Activated naive CD8-positive, alpha-beta T cell treated with anti-CD3 and anti-CD28 coated beads, Interleukin-2, amount 50 U/mL, for 24 hours (primary cell): Measurements from ENCODE around the gene TEX2.

ENCODE experiments used
- ATAC-seq: fragments of 150-1000 bp; cut with Tn5 transposase; one replicate; pipeline ENCODE4 v1.10.0; 2021
- DNase-seq: peaks from one replicate; pipeline ENCODE4 v3.0.0; 2021
- H3K27ac Mint-ChIP-seq: one replicate; pipeline ENCODE4 v1.8.0; 2021; ENCODE audit warnings: mild to moderate bottlenecking, mixed read lengths
- H3K27me3 Mint-ChIP-seq: one replicate; pipeline ENCODE4 v1.8.0; 2021; ENCODE audit warnings: mixed read lengths
- H3K36me3 Mint-ChIP-seq: one replicate; pipeline ENCODE4 v1.8.0; 2021; ENCODE audit warnings: low read depth, mixed read lengths
- H3K4me1 Mint-ChIP-seq: one replicate; pipeline ENCODE4 v1.8.0; 2021; ENCODE audit warnings: mixed read lengths
- H3K4me3 Mint-ChIP-seq: one replicate; pipeline ENCODE4 v1.8.0; 2021; ENCODE audit warnings: mild to moderate bottlenecking, moderate library complexity, mixed read lengths
- H3K9me3 Mint-ChIP-seq: one replicate; pipeline ENCODE4 v1.8.0; 2021; ENCODE audit warnings: mixed read lengths

Gene TEX2

GRCh38 chr17:64277831-64278562, 14.9 kb upstream of the TEX2 start:
- no peaks in the 10 kb centered on the region for H3K9me3 Mint-ChIP-seq
- H3K4me1 Mint-ChIP-seq, result no peaks in the 10 kb centered on the region
- ATAC-seq (no peak), DNase-seq (no peak)
- no peaks in the 10 kb centered on the region for H3K27me3 Mint-ChIP-seq
- no peak overlapping the region for H3K4me3 Mint-ChIP-seq
- no peak overlapping the region for H3K27ac Mint-ChIP-seq
- no peaks in the 10 kb centered on the region for H3K36me3 Mint-ChIP-seq

- no peak overlapping the region for H3K27ac Mint-ChIP-seq
- DNase-seq (no peak), ATAC-seq (no peak)
- no peak overlapping the region for H3K4me3 Mint-ChIP-seq
- H3K4me1 Mint-ChIP-seq, result no peaks in the 10 kb centered on the region
- H3K36me3 Mint-ChIP-seq, result no peaks in the 10 kb centered on the region
- H3K9me3 Mint-ChIP-seq, result no peaks in the 10 kb centered on the region
- H3K27me3 Mint-ChIP-seq, result no peaks in the 10 kb centered on the region
Measured at GRCh38 chr17:64276961-64277505, 14.0 kb upstream of the TEX2 start.

- ATAC-seq (no peak), DNase-seq (no peak)
- Mint-ChIP-seq H3K9me3 (peaks cover 5% of the 10 kb centered on the region), H3K27ac (no peak overlapping the region), H3K4me3 (no peak overlapping the region), H3K4me1 (peaks cover 15% of the 10 kb centered on the region), H3K27me3 (no peaks in the 10 kb centered on the region), H3K36me3 (no peaks in the 10 kb centered on the region)
Measured at GRCh38 chr17:64275016-64275415, 12.0 kb upstream of the TEX2 start.

GRCh38 chr17:64273006-64273405, 9.9 kb upstream of the TEX2 start:
- Mint-ChIP-seq H3K9me3 (peaks cover 5% of the 10 kb centered on the region), H3K36me3 (no peaks in the 10 kb centered on the region), H3K27me3 (no peaks in the 10 kb centered on the region), H3K27ac (no peak overlapping the region), H3K4me1 (peaks cover 17% of the 10 kb centered on the region), H3K4me3 (no peak overlapping the region)
- ATAC-seq (no peak), DNase-seq (no peak)

GRCh38 chr17:64270885-64271284, 7.8 kb upstream of the TEX2 start:
- peak overlapping the region; percentile 5 for H3K27ac Mint-ChIP-seq
- DNase-seq (no peak), ATAC-seq (peak; percentile 52)
- no peaks in the 10 kb centered on the region for H3K27me3 Mint-ChIP-seq
- H3K9me3 Mint-ChIP-seq, result peaks cover 5% of the 10 kb centered on the region
- H3K36me3 Mint-ChIP-seq, result no peaks in the 10 kb centered on the region
- H3K4me1 Mint-ChIP-seq, result peaks cover 17% of the 10 kb centered on the region
- no peak overlapping the region for H3K4me3 Mint-ChIP-seq

GRCh38 chr17:64269687-64270649, 6.9 kb upstream of the TEX2 start:
- H3K27me3 Mint-ChIP-seq, result no peaks in the 10 kb centered on the region
- no peaks in the 10 kb centered on the region for H3K36me3 Mint-ChIP-seq
- no peak for DNase-seq
- H3K27ac Mint-ChIP-seq, result no peak overlapping the region
- no peak for ATAC-seq
- no peak overlapping the region for H3K4me3 Mint-ChIP-seq
- peaks cover 17% of the 10 kb centered on the region for H3K4me1 Mint-ChIP-seq
- H3K9me3 Mint-ChIP-seq, result peaks cover 5% of the 10 kb centered on the region

- Mint-ChIP-seq H3K4me3 (no peak overlapping the region), H3K36me3 (no peaks in the 10 kb centered on the region), H3K27ac (no peak overlapping the region), H3K9me3 (no peaks in the 10 kb centered on the region), H3K27me3 (no peaks in the 10 kb centered on the region), H3K4me1 (peaks cover 38% of the 10 kb centered on the region)
- DNase-seq (no peak), ATAC-seq (no peak)
Measured at GRCh38 chr17:64264891-64265290, 1.8 kb upstream of the TEX2 start.

GRCh38 chr17:64262198-64262999, 661 bp downstream of the TEX2 start:
- ATAC-seq, result peak; percentile 25
- Mint-ChIP-seq H3K36me3 (no peaks in the 10 kb centered on the region), H3K27ac (peak overlapping the region; percentile 67), H3K4me3 (peak overlapping the region; percentile 91), H3K9me3 (no peaks in the 10 kb centered on the region), H3K27me3 (no peaks in the 10 kb centered on the region), H3K4me1 (peaks cover 41% of the 10 kb centered on the region)
- peak; percentile 63 for DNase-seq

- Mint-ChIP-seq H3K4me3 (peak overlapping the region; percentile 91), H3K4me1 (peaks cover 42% of the 10 kb centered on the region), H3K27ac (peak overlapping the region; percentile 67), H3K9me3 (no peaks in the 10 kb centered on the region), H3K36me3 (no peaks in the 10 kb centered on the region), H3K27me3 (no peaks in the 10 kb centered on the region)
- DNase-seq, result no peak
- no peak for ATAC-seq
Measured at GRCh38 chr17:64261417-64262145, 1.5 kb downstream of the TEX2 start.

- peaks cover 42% of the 10 kb centered on the region for H3K4me1 Mint-ChIP-seq
Measured at GRCh38 chr17:64260886-64261285, 2.2 kb downstream of the TEX2 start.

GRCh38 chr17:64259922-64260321, 3.1 kb downstream of the TEX2 start:
- ATAC-seq (no peak), DNase-seq (no peak)
- Mint-ChIP-seq H3K27me3 (no peaks in the 10 kb centered on the region), H3K9me3 (no peaks in the 10 kb centered on the region), H3K4me1 (peaks cover 42% of the 10 kb centered on the region), H3K4me3 (no peak overlapping the region), H3K36me3 (no peaks in the 10 kb centered on the region), H3K27ac (no peak overlapping the region)

More at GRCh38 chr17:64260886-64261285, 2.2 kb downstream of the TEX2 start:
- Mint-ChIP-seq H3K27me3 (no peaks in the 10 kb centered on the region), H3K36me3 (no peaks in the 10 kb centered on the region), H3K9me3 (no peaks in the 10 kb centered on the region), H3K4me3 (no peak overlapping the region), H3K27ac (peak overlapping the region; percentile 31)
- no peak for ATAC-seq
- DNase-seq, result no peak

- Mint-ChIP-seq H3K27ac (no peak overlapping the region), H3K4me1 (peaks cover 40% of the 10 kb centered on the region), H3K36me3 (no peaks in the 10 kb centered on the region), H3K9me3 (no peaks in the 10 kb centered on the region), H3K27me3 (no peaks in the 10 kb centered on the region), H3K4me3 (no peak overlapping the region)
- no peak for DNase-seq
- no peak for ATAC-seq
Measured at GRCh38 chr17:64259426-64259825, 3.6 kb downstream of the TEX2 start.

- no peak overlapping the region for H3K27ac Mint-ChIP-seq
- H3K27me3 Mint-ChIP-seq, result no peaks in the 10 kb centered on the region
- H3K9me3 Mint-ChIP-seq, result no peaks in the 10 kb centered on the region
- ATAC-seq (no peak), DNase-seq (no peak)
- H3K4me3 Mint-ChIP-seq, result no peak overlapping the region
- peaks cover 25% of the 10 kb centered on the region for H3K4me1 Mint-ChIP-seq
- H3K36me3 Mint-ChIP-seq, result no peaks in the 10 kb centered on the region
Measured at GRCh38 chr17:64256913-64257807, 5.9 kb downstream of the TEX2 start.
